Measurements from ENCODE around the gene DTL. TPM values are rescaled to one million over a fixed set of nuclear protein-coding genes. Genes with fewer than 3 reads are reported as not detected.

The DTL gene
- polyA plus RNA-seq, 1 of the 3 experiments (the other 2 are of a cell fraction): 9.3 TPM

- Histone ChIP-seq H3K4me2 (no peak overlapping the region), H3K9me2 (no peaks in the 10 kb centered on the region), H3K9me3 (0 out of 2 replicates have a peak, but pooled peaks cover 12% of the 10 kb centered on the region), H3F3A (replicated peaks; ENCODE audit: insufficient read depth) (peaks cover 7% of the 10 kb centered on the region), H3K27ac (ENCODE audit: low read depth in 2 of 2, low read length in 1 of 2) (no peak overlapping the region), H3K4me1 (ENCODE audit: control insufficient read depth in 1 of 2, insufficient read depth in 2 of 2, low read depth in 1 of 2, low read length in 1 of 2) (no peaks in the 10 kb centered on the region), H2AFZ (ENCODE audit: low read depth) (no peak overlapping the region), H3K36me3 (replicated peaks in 1 of 2; ENCODE audit: control insufficient read depth in 1 of 2, insufficient read depth in 2 of 2, low read length in 1 of 2) (peaks cover 18 to 59% of the 10 kb centered on the region in 2 experiments), H3K27me3 (ENCODE audit: insufficient read depth) (no peaks in the 10 kb centered on the region), H4K20me1 (ENCODE audit: insufficient read depth) (no peaks in the 10 kb centered on the region), H3K4me3 (ENCODE audit: low read depth in 2 of 2, low read length in 1 of 2) (no peak overlapping the region), H3K79me2 (ENCODE audit: insufficient read depth) (peaks cover 8% of the 10 kb centered on the region; the same call in 1 of the 2 replicates), H3K9ac (no peak overlapping the region)
- WGBS (ENCODE audit: low lambda C conversion rate): 100% methylated on average over 1 of the region's 2 CpGs
- DNase-seq: no peak
- ChIA-PET POLR2A (no interaction called here), CTCF (interaction anchor here (0.7 to 1.6 kb wide), 4 partner anchors 14 to 358 kb away, joined by 3 to 7 read pairs (median 4); partner anchors contain the start of genes DTL and INTS7)
- TF ChIP-seq RFX5 (IDR thresholded peaks at IDR 0.05; ENCODE audit: low read length) (no peak), REST (IDR thresholded peaks at IDR 0.05; ENCODE audit: low read depth, low read length) (no peak), YY1 (IDR thresholded peaks at IDR 0.05; ENCODE audit: low read depth) (no peak), IRF3 (IDR thresholded peaks at IDR 0.05; ENCODE audit: low read depth, low read length) (no peak), SMC3 (IDR thresholded peaks at IDR 0.05; ENCODE audit: low read depth, low read length) (no peak), FOXM1 (IDR thresholded peaks at IDR 0.05; ENCODE audit: low read depth) (no peak), POLR2AphosphoS5 (IDR thresholded peaks at IDR 0.05; ENCODE audit: low read depth, low read length) (no peak), NFIC (IDR thresholded peaks at IDR 0.05; ENCODE audit: borderline replicate concordance) (no peak), ELF1 (IDR thresholded peaks at IDR 0.05) (no peak), EP300 (IDR thresholded peaks at IDR 0.05; ENCODE audit: borderline replicate concordance in 1 of 2, low read depth in 1 of 2, low read length in 1 of 2) (no peak), TAF1 (IDR thresholded peaks at IDR 0.05; ENCODE audit: borderline replicate concordance, low read depth, low read length) (no peak), FOXJ3 (CRISPR knock-in tag; IDR thresholded peaks at IDR 0.05) (no peak)
These were observed 19.8 kb downstream of the DTL start for GRCh38 chr1:212055333-212055732.

Data from SK-N-SH (cell line).